K562 (cell line): ENCODE measurements around the gene PRR14L. TPM values are rescaled to one million over a fixed set of nuclear protein-coding genes. Genes with fewer than 3 reads are reported as not detected.
A peak's percentile ranks its signal among the peaks of the same experiment; 100 is the strongest.

Experiments
- ATAC-seq: fragments of 200-7000 bp; cut with Tn5 transposase; 3 replicates; pipeline ENCODE4 v1.9.1; 2020; ENCODE audit warnings: moderate library complexity
- Bru-seq: library from RNA; stranded (reverse); fragments of 400-500 nt; gene quantifications from one replicate; lab custom pipeline; 2021; lab: Mats Ljungman, UMichigan
- BruChase-seq, 2 experiments: library from RNA; stranded (reverse); fragments of 400-500 nt; gene quantifications; one replicate each; lab custom pipeline; 2021; lab: Mats Ljungman, UMichigan
- BruUV-seq: library from RNA; stranded (reverse); fragments of 400-500 nt; replicated peaks from 2 replicates; lab custom pipeline; 2021; lab: Mats Ljungman, UMichigan
- CTCF ChIA-PET: fragments of 300-600 bp; formaldehyde crosslinking; extraction: SDS; loops from one replicate; lab custom pipeline; 2021; ENCODE audit warnings: low intra/inter-chr PET ratio; lab: Yijun Ruan, JAX
- POLR2A ChIA-PET: fragments of 300-600, 350-650 bp; sonication (Branson Sonifier 250); formaldehyde crosslinking; extraction: SDS; loops from one replicate; lab custom pipeline; 2021; ENCODE audit warnings: antibody characterized with exemption, inconsistent platforms; lab: Yijun Ruan, JAX
- DNase-seq, 4 experiments: peaks; one replicate each; pipeline versions ENCODE4 v3.0.0 to v3.0.0-alpha.2; 2011 to 2018; ENCODE audit warnings: low spot score in 3 of 4, mixed read lengths in 3 of 4; ENCODE audit errors: extremely low read depth in 1 of 4
- FAIRE-seq: peaks from 2 replicates; lab custom pipeline; 2011; peaks lifted over from hg19 to GRCh38; lab: Jason Lieb, UNC
- H2AFZ ChIP-seq: 2 replicates; pipeline ENCODE4 v1.6.0; 2011; ENCODE audit warnings: low read depth, low read length, control low read depth, inconsistent platforms
- H3K27ac ChIP-seq: fragments of 200-600 bp; 3 replicates; pipeline ENCODE4 v1.8.0; 2011; ENCODE audit warnings: low read depth, mild to moderate bottlenecking, control low read depth, inconsistent platforms, low read length, moderate library complexity, mixed read lengths; ENCODE audit errors: extremely low read depth
- H3K27me3 ChIP-seq, 2 experiments: fragments of 300-600 bp in 1 of 2; 2 replicates in 1 of 2; 3 replicates in 1 of 2; pipeline versions ENCODE4 v1.6.0 to v1.8.0; 2011; ENCODE audit warnings: inconsistent platforms in 2 of 2, low read length in 2 of 2, mild to moderate bottlenecking in 1 of 2, mixed read lengths in 1 of 2, moderate library complexity in 1 of 2; ENCODE audit not compliant: control insufficient read depth in 2 of 2, insufficient read depth in 2 of 2
- H3K36me3 ChIP-seq: fragments of 300-600 bp; 3 replicates; pipeline ENCODE4 v1.8.0; 2011; ENCODE audit warnings: mild to moderate bottlenecking, low read length, inconsistent platforms; ENCODE audit not compliant: control insufficient read depth, insufficient read depth
- H3K4me1 ChIP-seq, 2 experiments: fragments of 200-600 bp in 1 of 2; replicated peaks in 1 of 2; 2 replicates in 1 of 2; 3 replicates in 1 of 2; pipeline versions ENCODE4 v1.5.1 to v1.8.0; 2011; ENCODE audit warnings: inconsistent platforms in 2 of 2, low read length in 2 of 2, mild to moderate bottlenecking in 1 of 2, mixed read lengths in 1 of 2, moderate library complexity in 1 of 2; ENCODE audit not compliant: control insufficient read depth in 2 of 2, insufficient read depth in 2 of 2
- H3K4me2 ChIP-seq: 2 replicates; pipeline ENCODE4 v1.6.1; 2011; ENCODE audit warnings: low read length, control low read depth, inconsistent platforms, mixed read lengths; ENCODE audit not compliant: insufficient read depth
- H3K4me3 ChIP-seq: fragments of 200-600 bp; sonication (generic), shearing (Covaris generic); 2 replicates; pipeline ENCODE4 v1.5.1; 2016; ENCODE audit warnings: control low read depth, inconsistent platforms
- H3K79me2 ChIP-seq: fragments of 200-600 bp; 3 replicates; pipeline ENCODE4 v1.8.0; 2011; ENCODE audit warnings: low read length, inconsistent platforms; ENCODE audit not compliant: control insufficient read depth, insufficient read depth
- H3K9ac ChIP-seq, 2 experiments: 2 replicates each; pipeline versions ENCODE4 v1.6.0 to v1.6.1; 2011; ENCODE audit warnings: low read depth in 2 of 2, low read length in 2 of 2, control low read depth in 1 of 2, inconsistent platforms in 1 of 2, mild to moderate bottlenecking in 1 of 2, mixed read lengths in 1 of 2; ENCODE audit not compliant: insufficient read depth in 1 of 2
- H3K9me1 ChIP-seq: one replicate; pipeline ENCODE4 v1.6.0; 2011; ENCODE audit warnings: inconsistent platforms, mild to moderate bottlenecking, low read length, moderate library complexity; ENCODE audit not compliant: control insufficient read depth, insufficient read depth
- H3K9me3 ChIP-seq: replicated peaks from 2 replicates; pipeline ENCODE4 v1.5.1; 2011; ENCODE audit warnings: low read depth, low read length, inconsistent platforms; ENCODE audit not compliant: control insufficient read depth, insufficient read depth
- H4K20me1 ChIP-seq: replicated peaks from 2 replicates; pipeline ENCODE4 v1.6.1; 2011; ENCODE audit warnings: low read length, inconsistent platforms, mixed read lengths; ENCODE audit not compliant: control insufficient read depth, insufficient read depth
- HCFC1 ChIP-seq: IDR thresholded peaks from 2 replicates; pipeline ENCODE4 v1.6.1; 2012; ENCODE audit warnings: low read depth, low read length, improper control_type of control experiment
- JUN ChIP-seq, 2 experiments: sonication (generic) in 1 of 2; formaldehyde crosslinking in 1 of 2; IDR thresholded peaks; 2 replicates each; pipeline versions ENCODE4 v1.6.1 to v1.8.0; 2012 to 2022; ENCODE audit warnings: borderline replicate concordance in 2 of 2, mild to moderate bottlenecking in 2 of 2, improper control_type of control experiment in 1 of 2, low read depth in 1 of 2, low read length in 1 of 2, missing genetic modification reagents in 1 of 2
- JUND ChIP-seq, 2 experiments: IDR thresholded peaks; 2 replicates in 1 of 2; 3 replicates in 1 of 2; pipeline ENCODE4 v1.6.1; 2011; ENCODE audit warnings: borderline replicate concordance in 2 of 2, low read depth in 2 of 2, low read length in 2 of 2, improper control_type of control experiment in 1 of 2, missing biosample characterization in 1 of 2, missing genetic modification characterization in 1 of 2, missing genetic modification reagents in 1 of 2
- MYNN ChIP-seq, 2 experiments: sonication (generic); formaldehyde crosslinking in 1 of 2; IDR thresholded peaks; 2 replicates each; pipeline versions ENCODE4 v1.5.0 to v1.6.1; 2016 to 2020; ENCODE audit warnings: antibody characterized with exemption in 1 of 2, missing genetic modification reagents in 1 of 2
- NKRF ChIP-seq: fragments of 450-650 bp; IDR thresholded peaks from 2 replicates; pipeline ENCODE4 v1.6.1; 2016; ENCODE audit warnings: borderline replicate concordance
- RBBP5 ChIP-seq: fragments of 200-600 bp; sonication (generic); IDR thresholded peaks from 2 replicates; pipeline ENCODE4 v1.6.1; 2012; ENCODE audit warnings: borderline replicate concordance, mild to moderate bottlenecking, low read length, control low read depth, inconsistent platforms; ENCODE audit not compliant: insufficient read depth, poor library complexity, severe bottlenecking
- TBL1XR1 ChIP-seq, 2 experiments: IDR thresholded peaks; 2 replicates each; pipeline ENCODE4 v1.6.1; 2012; ENCODE audit warnings: improper control_type of control experiment in 2 of 2, low read length in 2 of 2, mild to moderate bottlenecking in 1 of 2
- TOE1 ChIP-seq, 2 experiments: fragments of 450-650 bp in 1 of 2; sonication (generic) in 1 of 2; formaldehyde crosslinking in 1 of 2; IDR thresholded peaks; 2 replicates each; pipeline versions ENCODE4 v1.7.1 to v1.8.0; 2016 to 2022; ENCODE audit warnings: borderline replicate concordance in 2 of 2, mild to moderate bottlenecking in 2 of 2, antibody characterized with exemption in 1 of 2, inconsistent platforms in 1 of 2, low read depth in 1 of 2, missing genetic modification reagents in 1 of 2, moderate library complexity in 1 of 2
- ZNF717 ChIP-seq: fragments of 250-450 bp; sonication (Bioruptor Pico); IDR thresholded peaks from 2 replicates; pipeline ENCODE4 v1.5.0; 2021
- WGBS: fragments of 100-300 bp; shearing (Covaris generic); methylation state at CpG from one replicate; pipeline ENCODE4 v1.1.6; 2016; ENCODE audit warnings: low coverage, mixed read lengths; ENCODE audit not compliant: insufficient coverage; ENCODE audit errors: missing lambda C conversion rate; 5-methylcytosine and 5-hydroxymethylcytosine counted together
- in situ Hi-C: fragments of 300-500 bp; cut with MboI; formaldehyde crosslinking; loops from 4 replicates; pipeline ENCODE4 v1.15.0; 2018; ENCODE audit warnings: inconsistent platforms, mixed read lengths
- intact Hi-C: fragments of 100-400 bp; cut with micrococcal nuclease; formaldehyde crosslinking; loops from 2 replicates; pipeline ENCODE4 v1.14.2; 2022
- long read RNA-seq, 3 experiments: library from polyadenylated mRNA in 2 of 3; library from RNA in 1 of 3; unstranded in 2 of 3; stranded (forward) in 1 of 3; transcript quantifications; one replicate each; pipeline ENCODE4 v2.0.0, GENCODE V29; 2019 to 2022
- polyA minus RNA-seq, 3 experiments: library from RNA; depleted of rRNA, polyadenylated mRNA; stranded (reverse); fragments of >200 nt; gene quantifications; 2 replicates each; pipeline ENCODE4 v1.2.3, GENCODE V29; 2011
- polyA plus RNA-seq, 8 experiments: library from polyadenylated mRNA; depleted of rRNA in 4 of 8; stranded (reverse) in 5 of 8; unstranded in 3 of 8; fragments of >200 nt; fragmentation: Nextera tagmentation in 2 of 8; fragmentation: Illumina TruSeq in 1 of 8; extraction: Ambion mirVana in 2 of 8; extraction: Trizol in 1 of 8; gene quantifications; 2 replicates each; pipeline versions ENCODE4 v1.2.1 to v1.2.3, GENCODE V29; 2011 to 2014; ENCODE audit warnings: inconsistent platforms in 1 of 8, missing spikeins in 1 of 8
- total RNA-seq, 7 experiments: library from RNA; depleted of rRNA in 6 of 7; stranded (reverse); fragments of >200 nt in 6 of 7; fragmentation: Illumina TruSeq in 2 of 7; extraction: Trizol in 2 of 7; gene quantifications; 2 replicates each; pipeline versions ENCODE4 v1.2.1 to v1.2.3, GENCODE V29; 2011 to 2021; ENCODE audit warnings: low replicate concordance in 1 of 7

PRR14L gene
- 27.5 and 105 TPM in 2 replicates for total RNA-seq (2011; cell fraction: chromatin; rRNA removed; ENCODE audit: low replicate concordance)
- total RNA-seq (2011; cell fraction: nucleolus; rRNA removed) = 27.8 and 38.3 TPM in 2 replicates
- total RNA-seq (2011; cell fraction: nucleoplasm; rRNA removed) = 38.4 and 40.3 TPM in 2 replicates
- 8.9 and 9.6 TPM in 2 replicates for total RNA-seq (2014; rRNA removed)
- 18.2 and 21.4 TPM in 2 replicates for total RNA-seq (2014; rRNA removed; fragmentation: Illumina TruSeq; extraction: Trizol)
- 17.2 and 18.8 TPM in 2 replicates for total RNA-seq (2015; rRNA removed; fragmentation: Illumina TruSeq; extraction: Trizol)
- 30.2 and 36.3 TPM in 2 replicates for total RNA-seq (2021)
- 11.1 and 14.4 TPM in 2 replicates for polyA plus RNA-seq (2011; rRNA removed)
- polyA plus RNA-seq (2011; cell fraction: cytosol; rRNA removed) = 9.4 and 11.8 TPM in 2 replicates
- 18.7 and 21.0 TPM in 2 replicates for polyA plus RNA-seq (2011; cell fraction: nucleus; rRNA removed)
- 6.1 and 7.4 TPM in 2 replicates for polyA plus RNA-seq (2012)
- 11.6 and 12.3 TPM in 2 replicates for polyA plus RNA-seq (2014; fragmentation: Illumina TruSeq; extraction: Trizol)
- 1 to 10 TPM; 2.8 to 6.8 TPM for polyA plus RNA-seq (2014; fragmentation: Nextera tagmentation; extraction: Ambion mirVana)
- polyA plus RNA-seq (2014; rRNA removed) = 9.8 and 12.8 TPM in 2 replicates
- polyA minus RNA-seq (2011; rRNA and poly(A)+ RNA removed) = 44.0 and 60.6 TPM in 2 replicates
- polyA minus RNA-seq (2011; cell fraction: cytosol; rRNA and poly(A)+ RNA removed) = 25.8 and 28.9 TPM in 2 replicates
- polyA minus RNA-seq (2011; cell fraction: nucleus; rRNA and poly(A)+ RNA removed) = 20.1 and 32.0 TPM in 2 replicates
- Bru-seq, nascent RNA = percentile 71 among the genes with signal in this experiment
- BruChase-seq, experiment 1, labeled RNA remaining after a 2-hour chase = percentile 79 among the genes with signal in this experiment
- BruChase-seq, experiment 2, labeled RNA remaining after a 6-hour chase = percentile 83 among the genes with signal in this experiment
- long read RNA-seq, experiment 1, partial matches to known transcripts = 6 of 47 reads
- long read RNA-seq, experiment 1, other reads (novel, unspliced or antisense) = 41 of 47 reads
- long read RNA-seq, experiment 2, partial matches to known transcripts = 0 of 8 reads
- long read RNA-seq, experiment 2, other reads (novel, unspliced or antisense) = 8 of 8 reads
- long read RNA-seq, experiment 3, partial matches to known transcripts = 6 of 11 reads
- long read RNA-seq, experiment 3, other reads (novel, unspliced or antisense) = 3 of 11 reads

GRCh38 chr22:31749636-31750364 is at the start of gene PRR14L:
PRR14L (minus strand) TSS chr22:31750132; CDS start chr22:31738860, 11,272 bp downstream.
- peak; percentile 84 for FAIRE-seq
- Histone ChIP-seq H3K9me1 (no peaks in the 10 kb centered on the region), H4K20me1 (no peaks in the 10 kb centered on the region), H3K36me3 (peaks cover 21% of the 10 kb centered on the region; the same call in 2 of the 3 replicates), H3K4me3 (peak within 1 kb of the TSS; percentile 90), H3K4me1 (peaks cover 34 to 38% of the 10 kb centered on the region in 2 experiments), H3K79me2 (peaks cover 49% of the 10 kb centered on the region), H3K9ac (peak within 1 kb of the TSS; percentile 92 to 98), H3K27ac (peak within 1 kb of the TSS; percentile 89), H3K4me2 (peak within 1 kb of the TSS; percentile 84), H3K9me3 (no peaks in the 10 kb centered on the region), H2AFZ (peak within 1 kb of the TSS; percentile 86), H3K27me3 (no peaks in the 10 kb centered on the region)
- WGBS = 0% methylated on average over 32 of the region's 62 CpGs
- DNase-seq = peak; percentile 82 to 97 (median 88)
- ChIA-PET CTCF (no interaction called here), POLR2A (interaction anchor here (0.7 kb wide), 1 partner anchor 28 kb away, joined by 3 read pairs; no protein-coding TSS in a partner anchor)
- no TSS peak for BruUV-seq
- in situ Hi-C loops (no loop called here), intact Hi-C loops (loop anchor here (5.0 to 10.0 kb wide), 2 partner anchors 85 to 198 kb away; partner anchors contain the start of gene PISD)
- peak; percentile 79 for ATAC-seq
- TF ChIP-seq TBL1XR1 (IDR thresholded peaks at IDR 0.05; ENCODE audit: low read length in 2 of 2) (0 out of 4 replicates have a peak, but pooled peaks of 1 of the 2 experiments have one; percentile 15), ZNF717 (CRISPR knock-in tag) (no peak), HCFC1 (peak; percentile 69), NKRF (0 out of 2 replicates have a peak, but pooled peaks have one; percentile 66), MYNN (IDR thresholded peaks at IDR 0.05) (no peak), MYNN (CRISPR knock-in tag; IDR thresholded peaks at IDR 0.05) (no peak), JUN (IDR thresholded peaks at IDR 0.05; ENCODE audit: borderline replicate concordance, low read depth, low read length) (no peak), JUN (CRISPR knock-in tag; IDR thresholded peaks at IDR 0.05; ENCODE audit: borderline replicate concordance) (no peak), TOE1 (IDR thresholded peaks at IDR 0.05; ENCODE audit: borderline replicate concordance) (peak; percentile 77; the same call in 1 of the 2 replicates), TOE1 (CRISPR knock-in tag; IDR thresholded peaks at IDR 0.05; ENCODE audit: borderline replicate concordance, low read depth) (no peak), RBBP5 (peak; percentile 80), JUND (IDR thresholded peaks at IDR 0.05; ENCODE audit: borderline replicate concordance, low read depth, low read length) (peak; percentile 68; the same call in 1 of the 2 replicates), JUND (tag; IDR thresholded peaks at IDR 0.05; ENCODE audit: borderline replicate concordance, low read depth, low read length) (no peak)
